IMR-90 (cell line): ENCODE results near the gene CYP24A1. TPM values are rescaled to one million over a fixed set of nuclear protein-coding genes. Genes with fewer than 3 reads are reported as not detected.

Experiments used
- ATAC-seq: fragments of 200-7000 bp; cut with Tn5 transposase; 2 replicates; pipeline ENCODE4 v1.9.1; 2020; ENCODE audit warnings: low read depth, mild to moderate bottlenecking, moderate library complexity
- BruUV-seq: library from RNA; stranded (reverse); fragments of 400-500 nt; replicated peaks from 2 replicates; lab custom pipeline; 2021; lab: Mats Ljungman, UMichigan
- CTCF ChIA-PET: fragments of 300-600 bp; formaldehyde crosslinking; extraction: SDS; loops from one replicate; lab custom pipeline; 2021; ENCODE audit warnings: antibody characterized with exemption; lab: Yijun Ruan, JAX
- POLR2A ChIA-PET: fragments of 300-600 bp; sonication (Branson Sonifier 250); formaldehyde crosslinking; loops from one replicate; lab custom pipeline; 2022; ENCODE audit warnings: antibody characterized with exemption; ENCODE audit not compliant: unreplicated experiment; lab: Charles Lee
- DNase-seq: peaks from one replicate; pipeline ENCODE4 v3.0.0; 2013
- H2AFZ ChIP-seq: replicated peaks from 2 replicates; pipeline ENCODE3; 2013; ENCODE audit warnings: low read length, mild to moderate bottlenecking; ENCODE audit not compliant: poor library complexity
- H2AK5ac ChIP-seq: 2 replicates; pipeline ENCODE4 v1.6.1; 2013; ENCODE audit warnings: low read depth, low read length, inconsistent platforms
- H2AK9ac ChIP-seq: replicated peaks from 2 replicates; pipeline ENCODE3; 2013; ENCODE audit warnings: mild to moderate bottlenecking, low read depth, low read length, moderate library complexity; ENCODE audit not compliant: poor library complexity
- H2BK120ac ChIP-seq: 2 replicates; pipeline ENCODE4 v1.6.1; 2013; ENCODE audit warnings: low read depth, low read length, inconsistent platforms
- H2BK15ac ChIP-seq: 3 replicates; pipeline ENCODE4 v1.6.1; 2013; ENCODE audit warnings: low read depth, low read length, inconsistent platforms
- H2BK20ac ChIP-seq: 2 replicates; pipeline ENCODE4 v1.6.1; 2013; ENCODE audit warnings: low read depth, mild to moderate bottlenecking, inconsistent platforms, low read length, moderate library complexity
- H2BK5ac ChIP-seq: 2 replicates; pipeline ENCODE4 v1.6.1; 2013; ENCODE audit warnings: mild to moderate bottlenecking, low read depth, low read length, inconsistent platforms; ENCODE audit not compliant: poor library complexity, severe bottlenecking
- H3K14ac ChIP-seq: replicated peaks from 2 replicates; pipeline ENCODE4 v1.6.1; 2013; ENCODE audit warnings: low read depth, low read length, inconsistent platforms
- H3K18ac ChIP-seq: 2 replicates; pipeline ENCODE4 v1.6.1; 2013; ENCODE audit warnings: low read depth, low read length, control low read depth
- H3K23ac ChIP-seq: 2 replicates; pipeline ENCODE4 v1.6.1; 2013; ENCODE audit warnings: low read depth, low read length, inconsistent platforms
- H3K27ac ChIP-seq: 2 replicates; pipeline ENCODE4 v1.5.1; 2013; ENCODE audit warnings: mild to moderate bottlenecking, control low read depth, low read length; ENCODE audit not compliant: insufficient read depth
- H3K27me3 ChIP-seq: 2 replicates; pipeline ENCODE4 v1.6.1; 2013; ENCODE audit warnings: low read length; ENCODE audit not compliant: control insufficient read depth, insufficient read depth
- H3K36me3 ChIP-seq: 2 replicates; pipeline ENCODE4 v1.6.1; 2013; ENCODE audit warnings: low read length, mixed read lengths; ENCODE audit not compliant: control insufficient read depth, insufficient read depth
- H3K4ac ChIP-seq: 2 replicates; pipeline ENCODE4 v1.6.1; 2013; ENCODE audit warnings: low read depth, low read length, inconsistent platforms
- H3K4me1 ChIP-seq: 2 replicates; pipeline ENCODE4 v1.6.1; 2013; ENCODE audit warnings: low read length, mixed read lengths; ENCODE audit not compliant: control insufficient read depth, insufficient read depth
- H3K4me2 ChIP-seq: 2 replicates; pipeline ENCODE4 v1.6.1; 2013; ENCODE audit warnings: low read depth, mild to moderate bottlenecking, control low read depth, low read length, moderate library complexity
- H3K4me3 ChIP-seq: 2 replicates; pipeline ENCODE4 v1.5.1; 2013; ENCODE audit warnings: low read depth, mild to moderate bottlenecking, control low read depth, low read length, moderate library complexity; ENCODE audit not compliant: insufficient read depth
- H3K56ac ChIP-seq: 2 replicates; pipeline ENCODE4 v1.6.1; 2013; ENCODE audit warnings: low read length, inconsistent platforms; ENCODE audit not compliant: insufficient read depth; ENCODE audit errors: extremely low read depth
- H3K79me1 ChIP-seq, 2 experiments: 2 replicates each; pipeline ENCODE4 v1.6.1; 2013; ENCODE audit warnings: low read length in 2 of 2, inconsistent platforms in 1 of 2, low read depth in 1 of 2
- H3K9ac ChIP-seq: 2 replicates; pipeline ENCODE4 v1.6.1; 2013; ENCODE audit warnings: low read depth, low read length, control low read depth
- H3K9me1 ChIP-seq: 2 replicates; pipeline ENCODE4 v1.6.1; 2013; ENCODE audit warnings: low read length, inconsistent platforms; ENCODE audit not compliant: insufficient read depth
- H3K9me3 ChIP-seq: 2 replicates; pipeline ENCODE4 v1.6.1; 2013; ENCODE audit warnings: low read length; ENCODE audit not compliant: control insufficient read depth, insufficient read depth
- H4K20me1 ChIP-seq: 2 replicates; pipeline ENCODE4 v1.6.1; 2013; ENCODE audit warnings: low read length, inconsistent platforms; ENCODE audit not compliant: insufficient read depth
- H4K5ac ChIP-seq: 2 replicates; pipeline ENCODE4 v1.6.1; 2013; ENCODE audit warnings: mild to moderate bottlenecking, low read depth, low read length, control low read depth
- H4K8ac ChIP-seq, 2 experiments: 2 replicates each; pipeline ENCODE4 v1.6.1; 2013; ENCODE audit warnings: low read depth in 2 of 2, low read length in 2 of 2, control low read depth in 1 of 2, inconsistent platforms in 1 of 2
- H4K91ac ChIP-seq: 2 replicates; pipeline ENCODE4 v1.6.1; 2013; ENCODE audit warnings: low read depth, low read length, inconsistent platforms; ENCODE audit not compliant: insufficient read depth
- CEBPB ChIP-seq: IDR thresholded peaks from 2 replicates; pipeline ENCODE4 v1.6.1; 2012; ENCODE audit warnings: low read depth, low read length, improper control_type of control experiment
- FOS ChIP-seq: fragments of 150-350 bp; IDR thresholded peaks from 2 replicates; pipeline ENCODE4 v1.6.1; 2016; ENCODE audit warnings: low read depth, low read length
- MAFK ChIP-seq: IDR thresholded peaks from 2 replicates; pipeline ENCODE4 v1.6.1; 2012; ENCODE audit warnings: low read depth, low read length, improper control_type of control experiment
- MAZ ChIP-seq: IDR thresholded peaks from 2 replicates; pipeline ENCODE4 v1.6.1; 2012; ENCODE audit warnings: low read depth, mild to moderate bottlenecking, low read length, improper control_type of control experiment, moderate library complexity, borderline replicate concordance
- MXI1 ChIP-seq: IDR thresholded peaks from 2 replicates; pipeline ENCODE4 v1.6.1; 2012; ENCODE audit warnings: low read depth, mild to moderate bottlenecking, low read length, moderate library complexity, borderline replicate concordance
- NFE2L2 ChIP-seq: fragments of 150-350 bp; IDR thresholded peaks from 2 replicates; pipeline ENCODE4 v1.6.1; 2016; ENCODE audit warnings: low read depth, mild to moderate bottlenecking, low read length
- POLR2A ChIP-seq: IDR thresholded peaks from 2 replicates; pipeline ENCODE4 v1.6.1; 2012; ENCODE audit warnings: mild to moderate bottlenecking, low read depth, low read length
- RAD21 ChIP-seq: IDR thresholded peaks from 2 replicates; pipeline ENCODE4 v1.6.1; 2012; ENCODE audit warnings: low read length, improper control_type of control experiment
- RCOR1 ChIP-seq: IDR thresholded peaks from 2 replicates; pipeline ENCODE4 v1.6.1; 2012; ENCODE audit warnings: mild to moderate bottlenecking, low read length, improper control_type of control experiment; ENCODE audit not compliant: insufficient replicate concordance
- RFX5 ChIP-seq: IDR thresholded peaks from 2 replicates; pipeline ENCODE4 v1.8.0; 2012; ENCODE audit warnings: low read depth, mild to moderate bottlenecking, low read length, moderate library complexity
- SMC3 ChIP-seq: fragments of 150-350 bp; IDR thresholded peaks from 2 replicates; pipeline ENCODE4 v1.6.1; 2016; ENCODE audit warnings: low read depth, mild to moderate bottlenecking, antibody characterized with exemption, low read length, moderate library complexity
- WGBS, 2 experiments: methylation state at CpG; one replicate each; pipeline versions ENCODE4 v1.1.5 to v1.1.7; 2013; ENCODE audit warnings: missing lambda C conversion rate in 2 of 2; ENCODE audit not compliant: insufficient read length in 1 of 2; ENCODE audit errors: extremely low coverage in 2 of 2; 5-methylcytosine and 5-hydroxymethylcytosine counted together
- dilution Hi-C: fragments of 300-500 bp; cut with HindIII; formaldehyde crosslinking; loops from one replicate; pipeline ENCODE4 v1.14.3; 2018; ENCODE audit warnings: low sequenced_read_pairs; ENCODE audit not compliant: unreplicated experiment
- in situ Hi-C: fragments of 300-500 bp; cut with MboI; formaldehyde crosslinking; loops from 3 replicates; pipeline ENCODE4 v1.14.3; 2019; ENCODE audit warnings: low sequenced_read_pairs, inconsistent platforms, mixed read lengths
- intact Hi-C: fragments of 100-400 bp; cut with micrococcal nuclease; formaldehyde crosslinking; loops from 2 replicates; pipeline ENCODE4 v1.10.0; 2022
- polyA plus RNA-seq, 3 experiments: library from polyadenylated mRNA; depleted of rRNA; stranded (reverse); fragments of >200 nt; gene quantifications; 2 replicates each; pipeline ENCODE4 v1.2.3, GENCODE V29; 2012; ENCODE audit warnings: low replicate concordance in 1 of 3
- total RNA-seq: library from RNA; depleted of rRNA; stranded (reverse); fragments of >200 nt; gene quantifications from 2 replicates; pipeline ENCODE4 v1.2.3, GENCODE V29; 2012
- TF ChIP-seq, protein P1 (sequence below): conservative IDR thresholded peaks from 2 replicates; pipeline ENCODE4 v1.5.1; 2012; ENCODE audit warnings: mild to moderate bottlenecking, low read depth, low read length, improper control_type of control experiment
- TF ChIP-seq, protein P2 (sequence below): fragments of 150-350 bp; IDR thresholded peaks from 2 replicates; pipeline ENCODE4 v1.6.1; 2017; ENCODE audit warnings: mild to moderate bottlenecking, antibody characterized with exemption, low read length, low read depth
- TF ChIP-seq, protein P3 (sequence below): fragments of 150-350 bp; IDR thresholded peaks from 2 replicates; pipeline ENCODE4 v1.6.1; 2016; ENCODE audit warnings: low read depth, mild to moderate bottlenecking, low read length, moderate library complexity, borderline replicate concordance

The CYP24A1 gene
- total and polyA plus RNA-seq, 2 of the 4 experiments (the other 2 are of a cell fraction): not detected

DNA sequence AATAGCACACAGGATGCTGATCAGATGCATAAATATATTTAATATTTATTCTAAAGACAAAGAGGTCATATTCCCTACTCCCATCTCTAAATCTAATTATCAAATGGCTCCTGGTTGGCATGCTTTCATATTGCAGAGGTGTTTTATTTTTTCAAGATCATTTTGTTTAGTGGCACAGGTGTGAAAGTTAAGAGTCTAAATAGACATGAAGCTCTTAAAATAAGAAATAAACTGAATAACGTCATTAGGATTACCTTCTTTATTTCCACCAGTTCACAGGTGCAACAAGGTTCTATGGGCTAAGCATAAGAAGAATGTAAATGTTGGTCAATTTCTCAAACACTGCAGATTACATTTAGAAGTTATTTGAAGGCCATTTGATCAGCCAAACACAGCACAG lies 7.1 kb upstream of the CYP24A1 start:
- no peak overlapping the region for H2AFZ ChIP-seq
- H3K23ac ChIP-seq: no peak overlapping the region
- H3K56ac ChIP-seq: no peak overlapping the region
- no peak overlapping the region for H3K14ac ChIP-seq
- no peak overlapping the region for H3K18ac ChIP-seq
- CTCF ChIA-PET: no interaction called here
- WGBS, 2 experiments: no CpG with 5 or more reads among the region's 1 CpG
- H4K20me1 ChIP-seq: no peaks in the 10 kb centered on the region
- intact Hi-C loops (no loop called here), dilution Hi-C loops (loop anchor here (25.0 kb wide), 1 partner anchor 94 kb away; no protein-coding TSS in a partner anchor), in situ Hi-C loops (loop anchor here (25.0 kb wide), 1 partner anchor 194 kb away; no protein-coding TSS in a partner anchor)
- no peak overlapping the region for H2AK9ac ChIP-seq
- DNase-seq: no peak
- no TSS peak for BruUV-seq
- H4K91ac ChIP-seq: no peak overlapping the region
- no peak overlapping the region for H2BK5ac ChIP-seq
- no peak overlapping the region for H3K4me2 ChIP-seq
- H4K8ac ChIP-seq: no peak overlapping the region
- peaks cover 24% of the 10 kb centered on the region for H3K27me3 ChIP-seq
- no peak overlapping the region for H3K4ac ChIP-seq
- H3K36me3 ChIP-seq: no peaks in the 10 kb centered on the region
- no peak overlapping the region for H2BK20ac ChIP-seq
- no peak overlapping the region for H2BK15ac ChIP-seq
- ATAC-seq: no peak
- no peaks in the 10 kb centered on the region for H3K4me1 ChIP-seq
- no peak overlapping the region for H3K27ac ChIP-seq
- H3K9me1 ChIP-seq: no peaks in the 10 kb centered on the region
- no peak overlapping the region for H2AK5ac ChIP-seq
- H3K9me3 ChIP-seq: no peaks in the 10 kb centered on the region
- no peak overlapping the region for H3K9ac ChIP-seq
- no peaks in the 10 kb centered on the region for H3K79me1 ChIP-seq
- POLR2A ChIA-PET: no interaction called here
- no peak overlapping the region for H4K5ac ChIP-seq
- TF ChIP-seq SMC3: no peak
- TF ChIP-seq, protein P1, sequence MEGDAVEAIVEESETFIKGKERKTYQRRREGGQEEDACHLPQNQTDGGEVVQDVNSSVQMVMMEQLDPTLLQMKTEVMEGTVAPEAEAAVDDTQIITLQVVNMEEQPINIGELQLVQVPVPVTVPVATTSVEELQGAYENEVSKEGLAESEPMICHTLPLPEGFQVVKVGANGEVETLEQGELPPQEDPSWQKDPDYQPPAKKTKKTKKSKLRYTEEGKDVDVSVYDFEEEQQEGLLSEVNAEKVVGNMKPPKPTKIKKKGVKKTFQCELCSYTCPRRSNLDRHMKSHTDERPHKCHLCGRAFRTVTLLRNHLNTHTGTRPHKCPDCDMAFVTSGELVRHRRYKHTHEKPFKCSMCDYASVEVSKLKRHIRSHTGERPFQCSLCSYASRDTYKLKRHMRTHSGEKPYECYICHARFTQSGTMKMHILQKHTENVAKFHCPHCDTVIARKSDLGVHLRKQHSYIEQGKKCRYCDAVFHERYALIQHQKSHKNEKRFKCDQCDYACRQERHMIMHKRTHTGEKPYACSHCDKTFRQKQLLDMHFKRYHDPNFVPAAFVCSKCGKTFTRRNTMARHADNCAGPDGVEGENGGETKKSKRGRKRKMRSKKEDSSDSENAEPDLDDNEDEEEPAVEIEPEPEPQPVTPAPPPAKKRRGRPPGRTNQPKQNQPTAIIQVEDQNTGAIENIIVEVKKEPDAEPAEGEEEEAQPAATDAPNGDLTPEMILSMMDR: no peak
- no peak for TF ChIP-seq POLR2A
- TF ChIP-seq CEBPB: no peak
- TF ChIP-seq MAFK: no peak
- TF ChIP-seq RCOR1: no peak
- TF ChIP-seq MXI1: no peak
- TF ChIP-seq, protein P2, sequence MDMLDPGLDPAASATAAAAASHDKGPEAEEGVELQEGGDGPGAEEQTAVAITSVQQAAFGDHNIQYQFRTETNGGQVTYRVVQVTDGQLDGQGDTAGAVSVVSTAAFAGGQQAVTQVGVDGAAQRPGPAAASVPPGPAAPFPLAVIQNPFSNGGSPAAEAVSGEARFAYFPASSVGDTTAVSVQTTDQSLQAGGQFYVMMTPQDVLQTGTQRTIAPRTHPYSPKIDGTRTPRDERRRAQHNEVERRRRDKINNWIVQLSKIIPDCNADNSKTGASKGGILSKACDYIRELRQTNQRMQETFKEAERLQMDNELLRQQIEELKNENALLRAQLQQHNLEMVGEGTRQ: no peak
- no peak for TF ChIP-seq RAD21
- TF ChIP-seq RFX5: no peak
- no peak for TF ChIP-seq MAZ
- TF ChIP-seq, protein P3, sequence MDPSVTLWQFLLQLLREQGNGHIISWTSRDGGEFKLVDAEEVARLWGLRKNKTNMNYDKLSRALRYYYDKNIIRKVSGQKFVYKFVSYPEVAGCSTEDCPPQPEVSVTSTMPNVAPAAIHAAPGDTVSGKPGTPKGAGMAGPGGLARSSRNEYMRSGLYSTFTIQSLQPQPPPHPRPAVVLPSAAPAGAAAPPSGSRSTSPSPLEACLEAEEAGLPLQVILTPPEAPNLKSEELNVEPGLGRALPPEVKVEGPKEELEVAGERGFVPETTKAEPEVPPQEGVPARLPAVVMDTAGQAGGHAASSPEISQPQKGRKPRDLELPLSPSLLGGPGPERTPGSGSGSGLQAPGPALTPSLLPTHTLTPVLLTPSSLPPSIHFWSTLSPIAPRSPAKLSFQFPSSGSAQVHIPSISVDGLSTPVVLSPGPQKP: no peak
- TF ChIP-seq FOS: no peak
- no peak for TF ChIP-seq NFE2L2
- H2BK120ac ChIP-seq: no peak overlapping the region
- H3K4me3 ChIP-seq: no peak overlapping the region
